Progenitor cell of endocrine pancreas (in vitro differentiated cells): Measurements from ENCODE around the gene SCN11A. TPM values are rescaled to one million over a fixed set of nuclear protein-coding genes. Genes with fewer than 3 reads are reported as not detected.

Experiments used
- DNase-seq: peaks from one replicate; pipeline ENCODE4 v3.0.0; 2021; ENCODE audit warnings: low spot score; ENCODE audit not compliant: unreplicated experiment
- H3K27ac Mint-ChIP-seq: 2 replicates; pipeline ENCODE4 v1.8.0; 2021; ENCODE audit warnings: mild to moderate bottlenecking, moderate library complexity, mixed read lengths
- H3K27me3 Mint-ChIP-seq: 2 replicates; pipeline ENCODE4 v1.8.0; 2021; ENCODE audit warnings: mixed read lengths
- H3K36me3 Mint-ChIP-seq: 2 replicates; pipeline ENCODE4 v1.8.0; 2022; ENCODE audit warnings: mixed read lengths; ENCODE audit not compliant: insufficient read depth
- H3K4me1 Mint-ChIP-seq: 2 replicates; pipeline ENCODE4 v1.8.0; 2021; ENCODE audit warnings: low read depth, mixed read lengths
- H3K4me3 Mint-ChIP-seq: 2 replicates; pipeline ENCODE4 v1.8.0; 2021; ENCODE audit warnings: low read depth, mild to moderate bottlenecking, moderate library complexity, mixed read lengths
- H3K9me3 Mint-ChIP-seq: 2 replicates; pipeline ENCODE4 v1.8.0; 2021; ENCODE audit warnings: low read depth, mixed read lengths
- CTCF ChIP-seq: fragments of 200-600 bp; sonication (generic); IDR thresholded peaks from one replicate; pipeline ENCODE4 v1.5.0; 2021; ENCODE audit warnings: antibody characterized with exemption, mild to moderate bottlenecking; ENCODE audit not compliant: unreplicated experiment
- total RNA-seq: library from RNA; stranded (reverse); gene quantifications from 2 replicates; pipeline ENCODE4 v1.2.1, GENCODE V29; 2021

The SCN11A gene
- total RNA-seq, 1 donor from 2014 or later: 1.6 TPM

DNA sequence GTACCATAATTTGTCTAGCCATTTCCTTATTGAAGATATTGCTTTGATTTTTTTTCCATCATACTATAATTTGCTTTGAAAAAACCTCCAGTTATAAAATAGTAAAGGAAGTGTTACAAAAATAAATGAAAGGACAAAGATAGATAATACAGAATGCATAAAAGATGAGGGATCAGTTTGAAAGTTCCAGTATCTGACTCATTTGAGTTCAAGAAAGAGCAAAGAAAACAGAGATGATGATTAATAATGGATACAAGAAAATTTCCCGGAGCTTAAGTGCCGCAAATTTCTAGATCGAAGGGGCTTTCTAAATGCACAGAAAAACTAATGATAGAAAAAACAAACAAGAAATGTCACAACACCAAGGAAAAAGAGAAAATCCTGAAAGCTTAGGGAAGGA lies 4.4 kb upstream of the SCN11A start:
- no peak for DNase-seq
- Mint-ChIP-seq H3K4me3 (no peak overlapping the region), H3K27me3 (no peaks in the 10 kb centered on the region), H3K27ac (no peak overlapping the region), H3K4me1 (peaks cover 15% of the 10 kb centered on the region), H3K36me3 (peaks cover 9% of the 10 kb centered on the region), H3K9me3 (no peaks in the 10 kb centered on the region)
- TF ChIP-seq CTCF: no peak

- Mint-ChIP-seq H3K9me3 (no peaks in the 10 kb centered on the region), H3K27me3 (no peaks in the 10 kb centered on the region), H3K4me1 (peaks cover 16% of the 10 kb centered on the region), H3K4me3 (peak overlapping the region; percentile 65), H3K27ac (no peak overlapping the region), H3K36me3 (peaks cover 5% of the 10 kb centered on the region)
- no peak for TF ChIP-seq CTCF
- no peak for DNase-seq
Measured at GRCh38 chr3:39053696-39054095, 2.0 kb upstream of the SCN11A start.

GRCh38 chr3:39052583-39052982 lies 839 bp upstream of the SCN11A start:
- H3K9me3 Mint-ChIP-seq: no peaks in the 10 kb centered on the region
- TF ChIP-seq CTCF: no peak
- no peak for DNase-seq
- H3K4me1 Mint-ChIP-seq: peaks cover 16% of the 10 kb centered on the region
- H3K27ac Mint-ChIP-seq: peak overlapping the region; percentile 96
- no peaks in the 10 kb centered on the region for H3K27me3 Mint-ChIP-seq
- no peaks in the 10 kb centered on the region for H3K36me3 Mint-ChIP-seq
- H3K4me3 Mint-ChIP-seq: peak overlapping the region; percentile 96

GRCh38 chr3:39050029-39050428 lies 1.7 kb downstream of the SCN11A start:
- Mint-ChIP-seq H3K36me3 (no peaks in the 10 kb centered on the region), H3K4me3 (no peak overlapping the region), H3K9me3 (no peaks in the 10 kb centered on the region), H3K27me3 (no peaks in the 10 kb centered on the region), H3K27ac (no peak overlapping the region), H3K4me1 (peaks cover 16% of the 10 kb centered on the region)
- no peak for DNase-seq
- TF ChIP-seq CTCF: no peak

DNA sequence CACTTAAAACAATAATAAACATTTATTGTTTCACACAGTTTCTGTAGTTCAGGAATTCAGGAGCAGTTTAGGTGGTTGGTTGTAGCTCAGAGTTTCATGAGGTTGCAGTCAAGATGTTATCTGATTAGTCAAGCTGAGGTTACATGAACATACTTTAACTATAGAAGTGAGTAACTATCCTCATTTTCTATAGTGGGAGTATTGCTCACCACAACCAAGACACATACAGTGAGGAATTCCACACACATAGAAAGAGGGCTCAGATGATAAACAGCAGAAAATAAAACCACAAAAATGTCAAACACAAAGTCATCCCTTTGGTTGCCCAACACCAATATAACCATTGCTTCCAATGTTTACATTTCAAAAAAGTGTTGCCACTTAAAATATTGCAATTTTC lies 13.6 kb downstream of the SCN11A start:
- H3K27ac Mint-ChIP-seq: no peak overlapping the region
- no peaks in the 10 kb centered on the region for H3K27me3 Mint-ChIP-seq
- no peaks in the 10 kb centered on the region for H3K4me1 Mint-ChIP-seq
- peaks cover 17% of the 10 kb centered on the region for H3K9me3 Mint-ChIP-seq
- peaks cover 3% of the 10 kb centered on the region for H3K36me3 Mint-ChIP-seq
- no peak for DNase-seq
- TF ChIP-seq CTCF: no peak
- H3K4me3 Mint-ChIP-seq: no peak overlapping the region
